ENCODE measurements around the gene RUNX3. TPM values are rescaled to one million over a fixed set of nuclear protein-coding genes. Genes with fewer than 3 reads are reported as not detected.
A peak's percentile ranks its signal among the peaks of the same experiment; 100 is the strongest.

The RUNX3 gene
- total RNA-seq, 6 experiments from 2014 or later, result 0.46 to 3.1 (median 0.84) TPM

GRCh38 chr1:24949331-24949881, 19.3 kb upstream of the RUNX3 start:
- WGBS (ENCODE audit: insufficient coverage, low coverage, low lambda C conversion rate, missing lambda C conversion rate), result 46% methylated on average over 4 of the region's 12 CpGs
- H3K9me3 ChIP-seq, result no peaks in the 10 kb centered on the region
- ATAC-seq (peak in 1 of 4 donors; percentile 19), DNase-seq (no peak)
- TF ChIP-seq, protein P1, sequence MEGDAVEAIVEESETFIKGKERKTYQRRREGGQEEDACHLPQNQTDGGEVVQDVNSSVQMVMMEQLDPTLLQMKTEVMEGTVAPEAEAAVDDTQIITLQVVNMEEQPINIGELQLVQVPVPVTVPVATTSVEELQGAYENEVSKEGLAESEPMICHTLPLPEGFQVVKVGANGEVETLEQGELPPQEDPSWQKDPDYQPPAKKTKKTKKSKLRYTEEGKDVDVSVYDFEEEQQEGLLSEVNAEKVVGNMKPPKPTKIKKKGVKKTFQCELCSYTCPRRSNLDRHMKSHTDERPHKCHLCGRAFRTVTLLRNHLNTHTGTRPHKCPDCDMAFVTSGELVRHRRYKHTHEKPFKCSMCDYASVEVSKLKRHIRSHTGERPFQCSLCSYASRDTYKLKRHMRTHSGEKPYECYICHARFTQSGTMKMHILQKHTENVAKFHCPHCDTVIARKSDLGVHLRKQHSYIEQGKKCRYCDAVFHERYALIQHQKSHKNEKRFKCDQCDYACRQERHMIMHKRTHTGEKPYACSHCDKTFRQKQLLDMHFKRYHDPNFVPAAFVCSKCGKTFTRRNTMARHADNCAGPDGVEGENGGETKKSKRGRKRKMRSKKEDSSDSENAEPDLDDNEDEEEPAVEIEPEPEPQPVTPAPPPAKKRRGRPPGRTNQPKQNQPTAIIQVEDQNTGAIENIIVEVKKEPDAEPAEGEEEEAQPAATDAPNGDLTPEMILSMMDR (IDR thresholded peaks at IDR 0.05), result no peak
- TF ChIP-seq POLR2A (IDR thresholded peaks at IDR 0.05), result no peak
- no peaks in the 10 kb centered on the region for H3K4me1 ChIP-seq
- no peaks in the 10 kb centered on the region for H3K27me3 ChIP-seq
- H3K4me3 ChIP-seq, result no peak overlapping the region
- intact Hi-C loops (cut with DNase I), result loop anchor here in 1 of 2 donors (10.0 kb wide), 1 partner anchor 85 kb away; no protein-coding TSS in a partner anchor
- H3K27ac ChIP-seq, result no peak overlapping the region
- no peaks in the 10 kb centered on the region for H3K36me3 ChIP-seq

DNA sequence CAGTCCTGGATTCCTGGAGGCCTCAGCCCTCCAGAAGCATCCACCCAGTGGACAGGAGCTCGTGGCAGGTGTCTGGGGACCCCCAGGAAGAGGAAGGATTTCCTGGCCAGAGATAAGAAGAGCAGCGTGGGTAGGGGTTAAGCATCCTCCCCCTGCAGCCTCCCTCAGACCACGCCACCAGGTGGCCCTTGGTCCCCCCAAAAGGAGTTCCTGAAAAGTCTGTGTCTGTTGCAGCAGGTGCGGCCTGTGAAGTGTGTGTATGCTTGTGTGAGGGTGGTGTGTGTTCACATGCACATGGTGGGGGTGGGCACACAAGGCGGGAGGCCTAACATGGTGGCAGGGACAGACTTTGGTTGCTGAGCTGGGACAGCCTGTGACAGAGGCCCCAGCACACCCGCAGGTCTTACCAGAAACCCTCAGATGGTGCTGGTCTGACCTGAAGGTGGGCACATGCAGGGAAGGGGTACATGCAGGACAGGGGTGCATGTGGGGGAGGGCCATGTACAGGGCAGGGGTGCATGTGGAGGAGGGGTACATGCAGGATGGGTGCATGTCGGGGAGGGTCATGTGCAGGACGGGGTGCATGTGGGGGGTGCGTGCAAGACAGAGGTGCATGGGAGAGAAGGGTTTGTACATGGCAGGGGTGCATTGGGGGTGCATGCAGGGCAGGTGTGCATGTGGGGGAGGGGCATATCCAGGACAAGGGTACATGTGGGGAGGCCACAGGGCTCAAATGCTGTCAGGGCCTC, 18.2 kb upstream of the RUNX3 start:
- 69% methylated on average over 8 of the region's 9 CpGs for WGBS (ENCODE audit: insufficient coverage, low coverage, low lambda C conversion rate, missing lambda C conversion rate)
- ATAC-seq, result peak in 1 of 4 donors; percentile 14
- Histone ChIP-seq H3K36me3 (no peaks in the 10 kb centered on the region), H3K4me1 (no peaks in the 10 kb centered on the region), H3K27ac (no peak overlapping the region), H3K4me3 (no peak overlapping the region), H3K9me3 (no peaks in the 10 kb centered on the region), H3K27me3 (no peaks in the 10 kb centered on the region)
- no peak for TF ChIP-seq POLR2A (IDR thresholded peaks at IDR 0.05)
- TF ChIP-seq, protein P1 (IDR thresholded peaks at IDR 0.05), result no peak
- intact Hi-C loops (cut with DNase I), result loop anchor here in 1 of 2 donors (10.0 kb wide), 1 partner anchor 87 kb away; no protein-coding TSS in a partner anchor
- DNase-seq, result no peak

- intact Hi-C loops (cut with DNase I), result loop anchor here in 1 of 2 donors (10.0 kb wide), 1 partner anchor 88 kb away; no protein-coding TSS in a partner anchor
- 40% methylated on average over 7 of the region's 13 CpGs for WGBS (ENCODE audit: insufficient coverage, low coverage, low lambda C conversion rate, missing lambda C conversion rate)
These were observed 17.0 kb upstream of the RUNX3 start for GRCh38 chr1:24946861-24947658.

More at GRCh38 chr1:24946861-24947658, 17.0 kb upstream of the RUNX3 start:
- Histone ChIP-seq H3K27me3 (no peaks in the 10 kb centered on the region), H3K4me1 (no peaks in the 10 kb centered on the region), H3K4me3 (no peak overlapping the region), H3K27ac (no peak overlapping the region), H3K36me3 (no peaks in the 10 kb centered on the region), H3K9me3 (no peaks in the 10 kb centered on the region)
- DNase-seq (no peak), ATAC-seq (peak in 1 of 4 donors; percentile 47)
- TF ChIP-seq POLR2A (IDR thresholded peaks at IDR 0.05), result no peak
- TF ChIP-seq, protein P1 (IDR thresholded peaks at IDR 0.05), result no peak
